ENCODE measurements around the gene PLXDC2. TPM values are rescaled to one million over a fixed set of nuclear protein-coding genes. Genes with fewer than 3 reads are reported as not detected.

Gene PLXDC2
- total RNA-seq, 2 experiments from 2014 or later: not detected

- ChIA-PET CTCF (no interaction called here), POLR2A (no interaction called here)
These were observed 275.5 kb downstream of the PLXDC2 start for GRCh38 chr10:20091698-20092097.

DNA sequence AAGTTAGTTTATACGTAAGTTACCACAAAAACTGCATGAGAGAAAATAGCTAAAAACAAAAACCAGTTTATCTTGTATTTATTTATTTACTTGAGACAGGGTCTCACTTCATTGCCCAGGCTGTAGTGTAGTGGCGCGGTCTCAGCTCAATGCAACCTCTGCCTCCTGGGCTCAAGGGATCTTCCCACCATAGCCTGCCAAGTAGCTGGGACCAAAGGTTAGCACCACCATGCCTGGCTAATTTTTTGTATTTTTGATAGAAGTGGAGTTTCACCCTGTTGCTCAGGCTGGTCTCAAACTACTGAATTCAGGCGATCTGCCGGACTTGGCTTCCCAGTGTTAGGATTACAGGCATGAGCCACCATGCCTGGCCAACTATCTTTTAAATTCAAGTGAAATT lies 277.4 kb downstream of the PLXDC2 start:
- ChIA-PET CTCF (no interaction called here), POLR2A (no interaction called here)

DNA sequence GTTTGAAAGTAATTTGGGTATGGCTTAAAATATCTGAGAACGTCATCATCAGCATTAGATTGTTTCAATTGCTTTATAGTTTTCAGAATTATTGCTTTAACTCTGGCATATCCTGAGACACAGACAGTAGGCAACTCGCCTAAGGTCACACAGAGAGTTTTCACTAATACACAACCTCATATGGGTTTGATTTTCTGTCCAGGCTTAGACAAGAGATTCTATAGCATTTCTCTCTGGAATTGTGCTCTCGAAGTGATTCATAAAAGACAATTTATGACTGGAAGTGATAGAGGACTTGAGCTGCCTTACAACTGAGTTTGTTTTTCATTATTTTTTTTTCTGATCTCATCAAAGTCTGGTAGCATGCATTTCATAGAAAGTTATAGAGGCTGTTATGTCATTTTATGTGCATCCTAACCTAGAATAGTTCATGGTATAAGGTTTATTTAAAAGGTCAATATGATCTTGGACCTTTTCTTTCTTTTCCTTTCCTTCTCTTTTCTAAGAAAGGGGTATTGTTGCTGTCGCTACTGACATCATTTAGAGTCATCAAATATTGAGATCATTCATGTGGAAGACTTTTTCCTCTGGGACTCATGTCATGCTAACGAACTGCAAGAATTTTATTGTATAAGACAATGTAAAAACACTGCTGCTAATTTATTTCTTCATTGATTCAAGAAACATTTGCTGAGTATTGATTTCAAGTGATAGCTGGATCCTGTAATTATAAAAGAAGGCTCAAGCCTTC lies 278.2 kb downstream of the PLXDC2 start:
- POLR2A ChIA-PET: no interaction called here
- CTCF ChIA-PET: no interaction called here

DNA sequence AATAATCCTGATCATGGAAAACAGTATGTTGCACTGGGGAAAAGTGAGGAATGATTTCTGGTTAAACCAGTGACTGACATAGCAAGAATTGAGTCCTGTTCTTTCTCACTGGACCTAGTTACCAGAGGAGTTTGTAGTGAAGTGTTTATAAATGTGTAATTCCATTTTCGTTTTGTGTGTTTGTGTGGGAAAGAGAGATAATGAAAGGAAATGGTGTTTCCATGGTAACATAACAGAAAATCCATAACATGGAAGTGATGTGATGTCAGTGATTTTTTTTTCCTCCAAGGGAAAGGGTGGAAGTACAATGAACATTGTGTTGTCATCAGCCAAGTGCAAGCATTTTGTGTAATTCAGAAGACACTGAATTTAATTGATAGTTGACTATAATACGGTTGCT lies 283.9 kb downstream of the PLXDC2 start:
- POLR2A ChIA-PET: no interaction called here
- CTCF ChIA-PET: no interaction called here

- CTCF ChIA-PET: no interaction called here
- POLR2A ChIA-PET: no interaction called here
These were observed 289.0 kb downstream of the PLXDC2 start for GRCh38 chr10:20105236-20105635.

GRCh38 chr10:20105931-20106330 lies 289.7 kb downstream of the PLXDC2 start:
- CTCF ChIA-PET: no interaction called here
- POLR2A ChIA-PET: no interaction called here

GRCh38 chr10:20108021-20108420 lies 291.8 kb downstream of the PLXDC2 start:
- CTCF ChIA-PET: no interaction called here
- POLR2A ChIA-PET: no interaction called here

- POLR2A ChIA-PET: no interaction called here
- CTCF ChIA-PET: no interaction called here
These were observed 293.4 kb downstream of the PLXDC2 start for GRCh38 chr10:20109613-20110012.

GRCh38 chr10:20110125-20111100 lies 294.2 kb downstream of the PLXDC2 start:
- ChIA-PET POLR2A (no interaction called here), CTCF (no interaction called here)

DNA sequence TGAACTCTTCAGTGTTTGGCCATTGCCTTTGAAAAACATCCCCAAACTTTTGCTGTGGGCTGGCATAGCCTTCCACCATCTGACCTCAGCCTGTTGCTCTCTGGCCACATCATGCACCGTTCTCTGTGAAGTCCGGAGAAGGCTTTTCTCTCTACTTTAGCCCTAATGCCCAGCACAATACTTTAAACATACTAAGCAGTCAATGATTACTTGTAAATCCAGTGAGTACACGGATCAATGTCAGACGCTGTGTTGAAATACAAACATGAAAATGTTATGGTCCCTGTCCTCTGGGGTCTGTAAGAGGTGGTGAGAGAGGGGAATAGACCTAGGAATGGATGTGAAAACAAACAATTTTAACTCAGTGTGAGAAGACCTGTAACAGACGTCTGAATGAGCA lies 297.9 kb downstream of the PLXDC2 start:
- ChIA-PET POLR2A (no interaction called here), CTCF (no interaction called here)

DNA sequence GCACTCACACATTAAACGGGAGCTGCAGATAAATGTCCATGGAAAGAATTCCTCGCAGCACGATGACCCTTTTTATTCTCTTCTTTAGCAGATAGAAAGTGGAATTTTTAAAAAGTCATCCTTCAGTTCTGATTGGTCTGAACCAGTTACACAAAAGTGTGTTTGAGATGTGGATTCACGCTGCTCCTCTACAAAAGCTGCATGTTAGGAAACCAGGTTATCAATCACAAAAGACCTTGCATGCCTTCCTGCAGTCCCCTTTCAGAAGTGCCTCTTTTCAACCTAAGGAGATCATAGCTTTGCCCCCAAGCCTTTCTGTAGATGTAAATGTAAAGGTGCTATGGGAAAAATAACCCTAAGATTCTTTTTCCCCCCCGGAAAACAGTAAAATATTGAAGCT lies 299.7 kb downstream of the PLXDC2 start:
- ChIA-PET CTCF (no interaction called here), POLR2A (no interaction called here)

GRCh38 chr10:20117471-20117870 lies 301.2 kb downstream of the PLXDC2 start:
- ChIA-PET CTCF (no interaction called here), POLR2A (no interaction called here)

GRCh38 chr10:20118119-20118518 lies 301.9 kb downstream of the PLXDC2 start:
- ChIA-PET CTCF (no interaction called here), POLR2A (no interaction called here)

DNA sequence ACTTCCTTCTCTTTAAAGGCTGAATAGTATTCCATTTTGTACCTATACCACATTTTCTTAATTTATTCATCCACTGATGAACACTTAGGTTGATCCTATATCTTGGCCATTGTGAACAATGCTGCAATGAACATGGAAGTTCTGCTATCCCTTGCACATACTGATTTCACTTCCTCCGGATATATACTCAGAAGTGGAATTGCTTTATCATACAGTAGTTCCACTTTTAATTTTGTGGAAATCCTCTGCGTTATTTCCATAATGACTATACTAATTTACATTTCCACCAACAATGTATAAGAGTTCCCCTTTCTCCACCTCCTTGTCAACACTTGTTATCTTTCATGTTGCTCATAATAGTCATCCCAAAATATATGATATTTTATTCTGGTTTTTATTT lies 312.6 kb downstream of the PLXDC2 start:
- ChIA-PET POLR2A (no interaction called here), CTCF (no interaction called here)

DNA sequence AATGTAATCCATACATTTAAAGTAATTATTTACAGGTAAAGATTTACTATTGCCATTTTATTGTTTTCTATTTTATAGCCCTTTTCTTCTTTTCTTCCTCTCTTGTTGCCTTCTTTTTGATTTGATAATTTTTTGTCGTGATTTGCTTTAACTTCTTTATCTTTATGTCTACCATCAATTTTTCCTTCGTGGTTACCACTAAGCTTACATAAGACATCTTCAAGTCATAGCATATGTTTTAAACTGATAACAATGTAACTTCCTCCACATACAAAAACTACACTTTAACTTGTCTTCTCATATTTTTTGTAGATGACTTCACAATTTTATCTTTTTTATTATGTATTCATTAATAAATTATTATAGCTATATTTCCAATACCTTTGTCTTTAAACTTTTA lies 316.6 kb downstream of the PLXDC2 start:
- ChIA-PET CTCF (no interaction called here), POLR2A (no interaction called here)

DNA sequence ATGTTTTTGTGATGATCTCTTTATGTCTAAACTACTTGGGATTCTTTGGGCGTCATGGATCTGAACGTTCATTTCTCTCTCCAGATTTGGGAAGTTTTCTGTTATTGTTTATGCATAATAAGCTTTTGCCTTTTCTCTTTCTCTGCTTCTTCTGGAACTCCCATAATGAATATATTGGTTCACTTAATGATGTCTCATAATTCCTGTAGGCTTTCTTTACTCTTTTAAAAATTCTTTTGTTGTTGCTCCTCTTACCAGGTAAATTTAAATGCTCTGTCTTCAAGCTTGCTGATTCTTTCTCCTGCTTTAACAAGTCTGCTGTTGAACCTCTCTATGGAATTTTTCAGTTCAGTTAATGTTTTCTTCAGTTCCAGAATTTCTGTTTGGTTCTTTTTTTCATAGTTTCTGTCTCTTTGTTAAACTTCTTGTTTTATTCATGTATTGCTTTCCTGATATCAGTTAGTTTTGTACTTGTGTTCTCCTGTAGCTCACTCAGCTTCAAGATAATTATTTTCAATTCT lies 317.5 kb downstream of the PLXDC2 start:
- ChIA-PET POLR2A (no interaction called here), CTCF (no interaction called here)

DNA sequence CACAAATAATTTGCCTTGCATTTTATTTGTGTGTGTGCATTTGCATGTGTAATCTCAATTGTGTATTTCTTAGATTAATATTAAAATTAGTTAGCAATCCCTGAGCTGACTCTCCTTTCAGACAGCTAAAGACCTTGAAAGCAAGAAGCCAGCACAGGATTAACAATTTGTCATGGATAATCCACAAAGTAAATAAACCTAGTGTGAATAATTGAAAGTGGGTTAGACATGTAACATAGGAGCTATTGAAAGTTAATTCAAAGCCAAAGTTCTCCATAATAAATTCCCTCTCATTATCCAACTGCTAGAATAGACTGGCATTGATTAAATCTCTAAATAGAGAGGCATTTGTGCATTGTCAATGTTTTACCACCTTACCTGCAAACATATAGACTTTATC lies 326.1 kb downstream of the PLXDC2 start:
- CTCF ChIA-PET: no interaction called here
- POLR2A ChIA-PET: no interaction called here

DNA sequence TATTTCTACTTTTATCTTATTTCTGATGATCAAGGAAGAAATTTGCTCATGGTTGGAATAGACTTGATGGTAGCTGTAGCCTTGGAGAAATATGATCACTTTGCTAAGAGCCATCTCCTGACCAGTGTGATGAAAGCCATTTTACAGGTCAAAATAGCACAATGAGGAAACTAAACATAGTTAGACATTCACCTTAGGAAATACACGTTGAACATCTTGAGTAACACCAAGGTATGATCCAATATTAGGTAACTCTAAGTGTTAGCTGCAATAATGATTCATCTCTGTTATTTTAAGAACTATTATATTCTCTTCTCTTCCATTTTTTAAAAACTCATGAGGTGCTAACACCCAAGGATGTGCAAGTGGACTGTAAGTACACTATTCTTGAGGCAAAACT lies 328.0 kb downstream of the PLXDC2 start:
- ChIA-PET CTCF (no interaction called here), POLR2A (no interaction called here)

GRCh38 chr10:20146004-20146403 lies 329.8 kb downstream of the PLXDC2 start:
- POLR2A ChIA-PET: no interaction called here
- CTCF ChIA-PET: no interaction called here

- CTCF ChIA-PET: no interaction called here
- POLR2A ChIA-PET: no interaction called here
These were observed 331.5 kb downstream of the PLXDC2 start for GRCh38 chr10:20147684-20148083.

- ChIA-PET POLR2A (no interaction called here), CTCF (no interaction called here)
These were observed 340.3 kb downstream of the PLXDC2 start for GRCh38 chr10:20156511-20156910.
